Pancreas (tissue), 10 donors: Measurements from ENCODE around the gene ZNF829. TPM values are rescaled to one million over a fixed set of nuclear protein-coding genes. Genes with fewer than 3 reads are reported as not detected.

ENCODE experiments used
- ATAC-seq, 4 donors: fragments of 200-7000 bp; cut with Tn5 transposase; one replicate each; pipeline versions ENCODE4 v1.8.0 to v1.9.1; 2020; ENCODE audit warnings: mild to moderate bottlenecking in 4 of 4, moderate library complexity in 4 of 4
- DNase-seq, 6 donors: peaks; one replicate each; pipeline ENCODE4 v3.0.0-alpha.2; 2020
- FAIRE-seq: peaks from 2 replicates; lab custom pipeline; 2012; peaks lifted over from hg19 to GRCh38; lab: Jason Lieb, UNC
- H3K27ac ChIP-seq, 4 donors: fragments of 200-600 bp; sonication (generic); 1 replicate in 3 of 4; 2 replicates in 1 of 4; pipeline versions ENCODE4 v1.5.0 to v1.8.0; 2020
- H3K27me3 ChIP-seq, 4 donors: fragments of 200-600 bp; one replicate each; pipeline ENCODE4 v1.8.0; 2021
- H3K36me3 ChIP-seq, 3 donors: fragments of 200-600 bp; sonication (generic) in 1 of 3; one replicate each; pipeline versions ENCODE4 v1.5.0 to v1.8.0; 2020 to 2021
- H3K4me1 ChIP-seq, 3 donors: fragments of 200-600 bp; one replicate each; pipeline ENCODE4 v1.8.0; 2021
- H3K4me3 ChIP-seq, 4 donors: fragments of 200-600 bp; sonication (generic) in 2 of 4; one replicate each; pipeline versions ENCODE4 v1.5.0 to v1.8.0; 2020 to 2021
- H3K9me3 ChIP-seq, 4 donors: fragments of 200-600 bp; one replicate each; pipeline ENCODE4 v1.8.0; 2021
- CTCF ChIP-seq, 4 donors: fragments of 200-600 bp; sonication (generic) in 3 of 4; IDR thresholded peaks; one replicate each; pipeline versions ENCODE4 v1.5.0 to v1.8.0; 2021; ENCODE audit warnings: antibody characterized with exemption in 4 of 4
- WGBS, 2 donors: extraction: QIAGEN DNeasy Blood & Tissue Kit; methylation state at CpG; one replicate each; pipeline ENCODE4 v1.1.7; 2013; 5-methylcytosine and 5-hydroxymethylcytosine counted together
- intact Hi-C, 3 donors: fragments of 100-400 bp; cut with DNase I; formaldehyde crosslinking; loops; one replicate each; pipeline versions ENCODE4 v1.11.1 to v1.14.2; 2022
- polyA plus RNA-seq, 2 donors: library from polyadenylated mRNA; stranded (reverse); fragments of 200-250 nt; gene quantifications; one replicate each; pipeline ENCODE4 v1.2.3, GENCODE V29; 2013
- total RNA-seq, 6 donors: library from RNA; stranded (reverse); fragmentation: NEBNext Ultra II Directional in 4 of 6; extraction: Animal tissue kit (Norgen Biotek cat#: 25700) in 4 of 6; gene quantifications; one replicate each; pipeline versions ENCODE4 v1.2.1 to v1.2.4, GENCODE V29; 2021 to 2023
- donor health status: healthy with polysubstance abuse.
- donor health status: DM: no; HTN: no; CAD: no; lungs with moderate emphysema.
- donor health status: DM: no; HTN: no; CAD: no.
- donor health status: control.
- donor health status: control.
- donor health status: Bipolar disorder and iron deficiency.
- donor health status: DM: yes; HTN: yes; CAD: no.
- donor health status: DM: no; HTN: no; CAD: no.
- donor health status: DM: no; HTN: no; CAD: no.
- donor health status: DM: yes; HTN: yes; CAD: no.

ZNF829 gene
- total and polyA plus RNA-seq, 8 donors, result 0.53 to 1.8 (median 1.0) TPM

DNA sequence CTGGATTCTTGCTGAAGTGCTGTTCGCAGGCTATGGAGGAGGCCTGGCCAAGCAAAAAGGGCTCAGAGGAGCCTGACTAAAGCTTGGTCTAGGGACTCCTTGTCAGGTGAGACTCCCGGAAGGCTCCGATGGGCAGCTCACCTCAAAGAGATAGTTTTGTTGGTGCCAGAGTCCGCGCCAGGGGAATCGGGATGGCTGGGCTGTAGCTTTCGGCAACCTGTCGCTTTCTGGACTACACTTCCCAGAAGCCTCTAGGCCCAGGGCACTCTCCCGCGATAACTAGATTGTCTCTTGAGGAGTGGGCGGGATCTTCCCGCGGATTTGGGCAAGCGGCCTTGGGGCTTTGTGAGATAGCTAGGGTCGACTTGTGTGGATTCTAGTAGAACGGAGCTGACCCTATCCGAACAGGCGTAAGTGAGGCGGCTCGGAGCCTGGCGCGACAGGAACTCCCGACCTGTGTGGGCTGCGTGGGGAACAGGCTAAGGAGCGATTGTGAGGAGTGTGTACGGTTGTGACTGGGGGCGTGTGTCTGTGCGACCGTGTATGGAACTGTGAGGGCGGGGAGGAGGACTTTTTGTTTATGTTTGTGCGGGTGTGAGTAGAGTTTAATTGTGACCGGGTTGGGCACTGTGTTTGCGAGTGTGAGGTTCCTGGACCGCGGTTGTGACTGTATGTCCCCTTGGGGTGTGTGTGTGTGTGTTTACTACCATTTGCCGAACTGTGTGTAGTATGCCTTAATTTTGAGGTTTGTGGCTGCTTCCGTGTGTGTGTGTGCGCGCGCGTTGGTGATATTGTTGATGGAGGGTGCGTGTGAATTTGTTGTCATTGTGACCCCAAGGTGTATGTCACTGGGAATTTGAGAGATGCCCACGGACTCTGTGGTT lies 65.3 kb downstream of the ZNF829 start, which contains the start of gene ZNF345:
TSS of gene ZNF345 (plus strand) at position 318 of the 884 bp plus-strand sequence. CDS start 25,955 bp downstream, outside the sequence.
- DNase-seq, result peak; percentile 83 to 92 (median 90)
- H3K4me1 ChIP-seq, result peaks cover 0 to 5% (median 0%) of the 10 kb centered on the region in 3 donors
- 0% methylated on average over 43 of the region's 43 CpGs for WGBS, 2 donors
- H3K27ac ChIP-seq, result peak within 1 kb of the TSS; percentile 28 to 83 (median 81)
- H3K36me3 ChIP-seq, result no peaks in the 10 kb centered on the region
- no peaks in the 10 kb centered on the region for H3K27me3 ChIP-seq
- no peaks in the 10 kb centered on the region for H3K9me3 ChIP-seq
- H3K4me3 ChIP-seq, result peak within 1 kb of the TSS; percentile 60 to 86 (median 75)
- ATAC-seq, result peak; percentile 93 to 98 (median 96)
- TF ChIP-seq CTCF (IDR thresholded peaks at IDR 0.05), result no peak
- FAIRE-seq, result peak; percentile 5
- intact Hi-C loops, result no loop called here

DNA sequence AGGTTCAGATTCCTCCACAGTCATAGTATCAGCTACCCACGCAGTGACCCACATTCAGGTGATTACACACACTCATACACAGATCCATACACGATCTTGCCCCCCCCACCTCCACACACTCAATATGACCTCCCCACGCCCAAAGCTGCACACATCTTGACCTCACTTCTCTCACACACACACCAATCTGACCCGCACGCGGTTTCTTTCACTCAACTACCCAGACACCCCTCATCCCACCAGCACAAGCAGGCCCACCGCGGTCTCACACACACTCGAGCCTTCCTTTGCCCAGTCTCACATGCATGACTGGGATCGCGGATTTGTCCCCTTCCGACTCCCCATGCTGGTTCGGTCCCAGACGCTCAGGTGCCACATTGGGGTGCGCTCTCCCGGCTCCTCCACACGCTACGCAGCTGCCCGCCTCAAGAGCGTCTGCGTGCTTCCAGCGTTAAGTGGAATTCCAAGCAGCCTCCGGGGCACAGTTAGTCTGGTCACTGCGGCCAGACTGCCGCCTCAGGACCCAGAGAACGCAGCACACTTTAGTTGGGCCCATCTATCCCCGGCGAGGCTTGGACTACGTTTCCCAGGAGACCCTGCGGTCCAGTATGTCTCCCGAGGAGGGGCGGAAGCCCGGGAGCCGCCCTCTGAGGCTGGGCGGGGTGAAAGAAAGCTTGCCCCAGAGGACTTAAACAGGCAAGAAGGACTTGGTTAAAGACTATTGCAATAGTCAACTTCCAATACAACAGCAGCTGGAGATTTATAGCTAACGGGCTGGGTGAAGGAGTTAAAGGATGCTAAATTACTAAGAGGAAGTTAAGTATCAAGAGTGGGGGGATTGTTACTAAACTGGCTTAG lies 66.2 kb downstream of the ZNF829 start:
- no peaks in the 10 kb centered on the region for H3K9me3 ChIP-seq
- H3K27me3 ChIP-seq, result no peaks in the 10 kb centered on the region
- ATAC-seq, result peak; percentile 96 to 99 (median 96)
- peak overlapping the region; percentile 28 to 83 (median 81) for H3K27ac ChIP-seq
- WGBS, 2 donors, result 1% methylated on average over 36 of the region's 36 CpGs
- no peak for TF ChIP-seq CTCF (IDR thresholded peaks at IDR 0.05)
- FAIRE-seq, result peak; percentile 47
- no peaks in the 10 kb centered on the region for H3K36me3 ChIP-seq
- intact Hi-C loops, result no loop called here
- DNase-seq, result peak; percentile 85 to 94 (median 87)
- peaks cover 0 to 5% (median 0%) of the 10 kb centered on the region in 3 donors for H3K4me1 ChIP-seq
- H3K4me3 ChIP-seq, result peak overlapping the region; percentile 60 to 86 (median 75)

GRCh38 chr19:36847968-36848367 lies 68.1 kb downstream of the ZNF829 start:
- Histone ChIP-seq H3K9me3 (no peaks in the 10 kb centered on the region), H3K27me3 (no peaks in the 10 kb centered on the region), H3K36me3 (no peaks in the 10 kb centered on the region), H3K4me1 (peaks cover 0 to 5% (median 0%) of the 10 kb centered on the region in 3 donors), H3K27ac (no peak overlapping the region), H3K4me3 (no peak overlapping the region)
- TF ChIP-seq CTCF (IDR thresholded peaks at IDR 0.05), result no peak
- DNase-seq (no peak), ATAC-seq (no peak), FAIRE-seq (no peak)
- 69 to 73% methylated on average over 1 of the region's 1 CpG for WGBS, 2 donors
- intact Hi-C loops, result no loop called here

DNA sequence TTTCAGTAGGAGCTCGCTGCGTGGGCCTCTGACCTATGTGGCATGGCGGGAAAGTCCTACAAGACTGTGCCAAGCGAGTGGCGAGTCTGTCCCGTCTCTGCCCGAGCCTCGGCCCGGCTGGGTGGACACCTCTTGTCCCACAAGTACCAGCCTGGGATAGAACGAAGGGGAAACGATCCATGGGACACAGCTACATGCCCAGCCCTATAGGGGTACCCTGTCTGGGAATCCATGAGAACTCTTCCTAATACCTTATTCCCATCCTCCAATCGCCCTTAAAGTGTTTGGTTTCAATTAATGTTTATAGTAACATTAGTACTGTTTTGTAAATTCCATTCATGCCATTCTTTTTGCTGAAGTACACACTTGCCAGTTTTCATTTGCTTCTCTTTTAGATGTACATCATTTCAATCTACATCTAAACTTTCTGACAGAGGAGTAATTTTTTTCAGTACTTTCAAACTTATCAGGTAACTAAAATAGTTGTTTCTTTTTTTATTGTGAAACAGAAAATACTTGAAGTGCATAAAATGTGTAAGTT lies 77.2 kb downstream of the ZNF829 start:
- FAIRE-seq, result no peak
- H3K27ac ChIP-seq, result peak overlapping the region; percentile 56 to 89 (median 75)
- TF ChIP-seq CTCF (IDR thresholded peaks at IDR 0.05), result no peak
- intact Hi-C loops, result no loop called here
- peak in 1 of 4 donors; percentile 10 for ATAC-seq
- peaks cover 0 to under 1% (median 0%) of the 10 kb centered on the region in 3 donors for H3K36me3 ChIP-seq
- 4 to 9% methylated on average over 11 to 12 of the region's 12 CpGs for WGBS, 2 donors
- peak overlapping the region; percentile 45 to 74 (median 68) for H3K4me3 ChIP-seq
- no peaks in the 10 kb centered on the region for H3K27me3 ChIP-seq
- DNase-seq, result no peak
- H3K4me1 ChIP-seq, result peaks cover 0 to 7% (median 0%) of the 10 kb centered on the region in 3 donors
- H3K9me3 ChIP-seq, result no peaks in the 10 kb centered on the region

Other genes with a start within 250 kb of the ZNF829 start
- gene ZNF461, start 249.5 kb downstream of the ZNF829 start, total RNA-seq, result 1 to 10 TPM; 1.8 to 4.9 (median 3.1) TPM
- gene ZNF461, start 249.5 kb downstream of the ZNF829 start, polyA plus RNA-seq, result 1 to 10 TPM; 2.9 to 4.5 TPM
- gene ZNF567, start 228.7 kb downstream of the ZNF829 start, total RNA-seq, result 1 to 10 TPM; 1.4 to 4.2 (median 1.9) TPM
- 1 to 10 TPM; 1.2 to 2.8 TPM for gene ZNF567, start 228.7 kb downstream of the ZNF829 start, polyA plus RNA-seq
- 1 to 10 TPM in 5 of 6 donors, under 1 TPM in 1; 0.97 to 2.4 (median 1.7) TPM for gene ZNF850, start 143.5 kb downstream of the ZNF829 start, total RNA-seq
- under 1 TPM; 0.34 to 0.45 TPM for gene ZNF850, start 143.5 kb downstream of the ZNF829 start, polyA plus RNA-seq
- 1 to 10 TPM; 2.3 to 5.1 (median 3.2) TPM for gene ZNF790, start 77.9 kb downstream of the ZNF829 start, total RNA-seq
- gene ZNF790, start 77.9 kb downstream of the ZNF829 start, polyA plus RNA-seq, result 1 to 10 TPM; 2.0 to 2.6 TPM
- gene ZNF345, start 65.4 kb downstream of the ZNF829 start, total RNA-seq, result 1 to 10 TPM; 1.4 to 3.8 (median 2.0) TPM
- gene ZNF345, start 65.4 kb downstream of the ZNF829 start, polyA plus RNA-seq, result 1 to 10 TPM; 2.2 to 2.7 TPM
- 1 to 10 TPM; 3.1 to 7.3 (median 5.0) TPM for gene ZNF568, start within 50 bp of the ZNF829 start, total RNA-seq
- 1 to 10 TPM; 3.6 to 4.6 TPM for gene ZNF568, start within 50 bp of the ZNF829 start, polyA plus RNA-seq
- gene ZNF420, start 162.1 kb upstream of the ZNF829 start, total RNA-seq, result 1 to 10 TPM; 3.0 to 6.9 (median 4.8) TPM
- 1 to 10 TPM; 2.1 to 5.1 TPM for gene ZNF420, start 162.1 kb upstream of the ZNF829 start, polyA plus RNA-seq